Measurements from ENCODE around the gene ANKRD60. TPM values are rescaled to one million over a fixed set of nuclear protein-coding genes. Genes with fewer than 3 reads are reported as not detected.

ANKRD60 gene
- total RNA-seq, 2 donors from 2014 or later: not detected

GRCh38 chr20:58264271-58264670 is 35.8 kb upstream of the ANKRD60 start:
- no peak overlapping the region for H3K27ac ChIP-seq
- H3K4me1 ChIP-seq: no peaks in the 10 kb centered on the region
- WGBS, 2 donors: 91 to 93% methylated on average over 6 of the region's 6 CpGs
- H3K9me3 ChIP-seq: no peaks in the 10 kb centered on the region
- no peaks in the 10 kb centered on the region for H3K27me3 ChIP-seq
- intact Hi-C loops (cut with DNase I): no loop called here
- TF ChIP-seq POLR2A (IDR thresholded peaks at IDR 0.05): no peak
- TF ChIP-seq CTCF (IDR thresholded peaks at IDR 0.05): no peak
- ATAC-seq (no peak), DNase-seq (no peak)
- H3K36me3 ChIP-seq (replicated peaks in 1 of 2; ENCODE audit: insufficient read depth in 1 of 2, low read depth in 2 of 2): no peaks in the 10 kb centered on the region
- no peak overlapping the region for H3K4me3 ChIP-seq

DNA sequence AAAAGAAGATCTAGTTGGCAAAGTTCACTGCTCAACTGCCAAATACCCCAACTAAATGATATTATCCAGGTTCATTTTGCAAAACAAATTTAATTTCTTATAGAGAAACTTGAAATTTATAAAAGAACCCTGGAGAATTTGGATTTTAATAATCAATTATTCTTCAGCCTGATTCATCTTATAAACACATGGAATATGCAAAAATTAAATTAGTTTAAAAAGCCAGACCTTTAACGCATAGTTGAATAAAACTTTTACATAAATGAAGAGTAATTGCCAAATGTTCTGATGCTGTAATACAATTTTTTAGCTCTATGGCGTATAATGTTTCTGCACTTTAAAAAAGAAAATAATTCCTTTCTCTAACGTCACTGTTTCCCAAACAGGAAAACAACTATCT is 33.2 kb upstream of the ANKRD60 start:
- H3K4me1 ChIP-seq: no peaks in the 10 kb centered on the region
- no peak overlapping the region for H3K27ac ChIP-seq
- no peaks in the 10 kb centered on the region for H3K9me3 ChIP-seq
- TF ChIP-seq CTCF (IDR thresholded peaks at IDR 0.05) (no peak), POLR2A (IDR thresholded peaks at IDR 0.05) (no peak)
- intact Hi-C loops (cut with DNase I): no loop called here
- WGBS, 2 donors: 89% methylated on average over 3 of the region's 3 CpGs
- H3K4me3 ChIP-seq: no peak overlapping the region
- ATAC-seq (no peak), DNase-seq (no peak)
- H3K27me3 ChIP-seq: no peaks in the 10 kb centered on the region
- no peaks in the 10 kb centered on the region for H3K36me3 ChIP-seq (replicated peaks in 1 of 2; ENCODE audit: insufficient read depth in 1 of 2, low read depth in 2 of 2)

GRCh38 chr20:58260006-58260405 is 31.6 kb upstream of the ANKRD60 start:
- ATAC-seq: no peak
- TF ChIP-seq POLR2A (IDR thresholded peaks at IDR 0.05): no peak
- no peak for TF ChIP-seq CTCF (IDR thresholded peaks at IDR 0.05)
- WGBS, 2 donors: 80 to 89% methylated on average over 5 of the region's 5 CpGs

DNA sequence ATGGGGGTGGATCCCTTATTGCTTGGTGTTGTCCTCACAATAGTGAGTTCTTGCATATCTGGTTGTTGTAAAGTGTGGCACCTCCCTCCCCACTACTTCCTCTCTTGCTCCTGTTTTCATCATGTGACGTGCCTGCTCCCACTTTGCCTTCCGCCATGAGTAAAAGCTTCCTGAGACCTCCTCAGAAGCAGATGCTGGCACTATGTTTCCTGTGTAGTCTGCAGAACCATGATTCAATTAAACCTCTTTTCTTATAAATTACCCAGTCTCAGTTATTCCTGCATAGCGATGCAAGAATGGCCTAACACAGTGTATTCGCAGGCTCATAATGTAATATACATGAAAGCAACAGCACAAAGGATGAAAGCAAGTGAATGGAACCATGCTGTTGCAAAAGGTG is 28.4 kb upstream of the ANKRD60 start:
- Histone ChIP-seq H3K9me3 (no peaks in the 10 kb centered on the region), H3K27me3 (no peaks in the 10 kb centered on the region), H3K27ac (no peak overlapping the region), H3K36me3 (replicated peaks in 1 of 2; ENCODE audit: insufficient read depth in 1 of 2, low read depth in 2 of 2) (no peaks in the 10 kb centered on the region), H3K4me3 (no peak overlapping the region), H3K4me1 (no peaks in the 10 kb centered on the region)
- no peak for TF ChIP-seq POLR2A (IDR thresholded peaks at IDR 0.05)
- no peak for TF ChIP-seq CTCF (IDR thresholded peaks at IDR 0.05)
- DNase-seq: no peak
- intact Hi-C loops (cut with DNase I): no loop called here
- no peak for ATAC-seq
- WGBS, 2 donors: 91 to 95% methylated on average over 4 of the region's 4 CpGs

More at GRCh38 chr20:58260006-58260405, 31.6 kb upstream of the ANKRD60 start:
- H3K4me3 ChIP-seq: no peak overlapping the region
- H3K36me3 ChIP-seq (replicated peaks in 1 of 2; ENCODE audit: insufficient read depth in 1 of 2, low read depth in 2 of 2): no peaks in the 10 kb centered on the region
- intact Hi-C loops (cut with DNase I): no loop called here
- no peaks in the 10 kb centered on the region for H3K27me3 ChIP-seq
- no peak overlapping the region for H3K27ac ChIP-seq
- no peaks in the 10 kb centered on the region for H3K9me3 ChIP-seq
- DNase-seq: no peak
- H3K4me1 ChIP-seq: no peaks in the 10 kb centered on the region

DNA sequence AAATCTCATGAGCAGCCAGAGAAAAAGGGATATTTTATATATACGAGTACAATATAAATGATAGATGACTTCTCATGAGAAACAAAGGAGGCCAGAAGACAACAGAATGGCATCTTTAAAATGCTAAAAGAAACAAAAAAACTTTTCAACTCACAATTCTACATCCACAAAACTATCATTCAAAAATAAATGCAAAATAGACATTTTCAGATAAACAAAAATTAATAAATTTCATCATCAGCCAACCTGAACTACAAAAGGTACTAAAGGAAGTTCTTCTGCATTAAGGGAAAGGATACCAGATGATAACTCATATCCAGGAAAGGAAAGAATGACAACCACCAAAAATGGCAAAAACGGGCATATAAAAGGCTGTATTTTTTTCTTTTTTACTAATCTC is 27.9 kb upstream of the ANKRD60 start:
- intact Hi-C loops (cut with DNase I): no loop called here
- TF ChIP-seq CTCF (IDR thresholded peaks at IDR 0.05) (no peak), POLR2A (IDR thresholded peaks at IDR 0.05) (no peak)
- Histone ChIP-seq H3K4me3 (no peak overlapping the region), H3K27me3 (no peaks in the 10 kb centered on the region), H3K9me3 (no peaks in the 10 kb centered on the region), H3K36me3 (replicated peaks in 1 of 2; ENCODE audit: insufficient read depth in 1 of 2, low read depth in 2 of 2) (no peaks in the 10 kb centered on the region), H3K27ac (no peak overlapping the region), H3K4me1 (no peaks in the 10 kb centered on the region)
- DNase-seq (no peak), ATAC-seq (no peak)
- 83 to 89% methylated on average over 2 of the region's 2 CpGs for WGBS, 2 donors
